Tibial nerve (tissue), 3 donors: ENCODE data around the gene WDR81.

Experiments
- POLR2A ChIP-seq, 2 donors: fragments of 450-650 bp; IDR thresholded peaks; one replicate each; pipeline ENCODE4 v1.6.1; 2017; ENCODE audit warnings: antibody characterized with exemption in 2 of 2, mild to moderate bottlenecking in 2 of 2, moderate library complexity in 2 of 2
- TF ChIP-seq, protein P1 (sequence below), 5 experiments: fragments of 200-600 bp in 3 of 5; fragments of 450-650 bp in 2 of 5; sonication (generic) in 3 of 5; IDR thresholded peaks; one replicate each; pipeline ENCODE4 v1.5.1; 2016 to 2019; ENCODE audit warnings: antibody characterized with exemption in 5 of 5, mild to moderate bottlenecking in 3 of 5, moderate library complexity in 2 of 5

DNA sequence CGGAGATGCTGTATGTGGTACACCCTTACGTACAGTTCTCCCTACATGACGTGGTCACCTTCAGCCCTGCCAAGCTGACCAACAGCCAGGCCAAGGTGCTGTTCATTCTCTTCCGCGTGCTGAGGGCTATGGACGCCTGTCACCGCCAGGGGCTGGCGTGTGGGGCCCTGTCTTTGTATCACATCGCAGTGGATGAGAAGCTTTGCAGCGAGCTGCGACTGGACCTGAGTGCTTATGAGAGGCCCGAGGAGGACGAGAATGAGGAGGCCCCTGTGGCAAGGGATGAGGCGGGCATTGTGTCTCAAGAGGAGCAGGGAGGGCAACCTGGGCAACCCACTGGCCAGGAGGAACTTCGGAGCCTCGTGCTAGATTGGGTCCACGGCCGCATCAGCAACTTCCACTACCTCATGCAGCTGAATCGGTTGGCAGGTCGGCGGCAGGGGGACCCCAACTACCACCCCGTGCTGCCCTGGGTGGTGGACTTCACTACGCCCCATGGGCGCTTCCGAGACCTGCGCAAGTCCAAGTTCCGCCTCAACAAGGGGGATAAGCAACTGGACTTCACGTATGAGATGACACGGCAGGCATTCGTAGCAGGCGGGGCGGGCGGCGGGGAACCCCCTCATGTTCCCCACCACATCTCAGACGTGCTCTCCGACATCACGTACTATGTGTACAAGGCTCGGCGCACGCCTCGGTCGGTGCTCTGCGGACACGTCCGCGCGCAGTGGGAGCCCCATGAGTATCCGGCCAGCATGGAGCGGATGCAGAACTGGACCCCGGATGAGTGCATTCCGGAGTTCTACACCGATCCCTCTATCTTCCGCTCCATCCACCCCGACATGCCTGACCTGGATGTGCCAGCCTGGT is 1.4 kb downstream of the WDR81 start:
- TF ChIP-seq, protein P1, sequence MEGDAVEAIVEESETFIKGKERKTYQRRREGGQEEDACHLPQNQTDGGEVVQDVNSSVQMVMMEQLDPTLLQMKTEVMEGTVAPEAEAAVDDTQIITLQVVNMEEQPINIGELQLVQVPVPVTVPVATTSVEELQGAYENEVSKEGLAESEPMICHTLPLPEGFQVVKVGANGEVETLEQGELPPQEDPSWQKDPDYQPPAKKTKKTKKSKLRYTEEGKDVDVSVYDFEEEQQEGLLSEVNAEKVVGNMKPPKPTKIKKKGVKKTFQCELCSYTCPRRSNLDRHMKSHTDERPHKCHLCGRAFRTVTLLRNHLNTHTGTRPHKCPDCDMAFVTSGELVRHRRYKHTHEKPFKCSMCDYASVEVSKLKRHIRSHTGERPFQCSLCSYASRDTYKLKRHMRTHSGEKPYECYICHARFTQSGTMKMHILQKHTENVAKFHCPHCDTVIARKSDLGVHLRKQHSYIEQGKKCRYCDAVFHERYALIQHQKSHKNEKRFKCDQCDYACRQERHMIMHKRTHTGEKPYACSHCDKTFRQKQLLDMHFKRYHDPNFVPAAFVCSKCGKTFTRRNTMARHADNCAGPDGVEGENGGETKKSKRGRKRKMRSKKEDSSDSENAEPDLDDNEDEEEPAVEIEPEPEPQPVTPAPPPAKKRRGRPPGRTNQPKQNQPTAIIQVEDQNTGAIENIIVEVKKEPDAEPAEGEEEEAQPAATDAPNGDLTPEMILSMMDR (IDR thresholded peaks at IDR 0.05), result no peak
- no peak for TF ChIP-seq POLR2A (IDR thresholded peaks at IDR 0.05)
